Kidney epithelial cell (primary cell): ENCODE data around the gene TEX51. TPM values are rescaled to one million over a fixed set of nuclear protein-coding genes. Genes with fewer than 3 reads are reported as not detected.

Source experiments
- DNase-seq: peaks from one replicate; pipeline ENCODE4 v3.0.0-alpha.2; 2010; ENCODE audit warnings: low read depth
- H3K27me3 ChIP-seq: 2 replicates; pipeline ENCODE4 v1.6.0; 2011; ENCODE audit warnings: low read length; ENCODE audit not compliant: control insufficient read depth, insufficient read depth
- H3K36me3 ChIP-seq: 2 replicates; pipeline ENCODE4 v1.5.1; 2011; ENCODE audit warnings: low read length; ENCODE audit not compliant: control insufficient read depth, insufficient read depth
- H3K4me3 ChIP-seq: 2 replicates; pipeline ENCODE4 v1.5.1; 2011; ENCODE audit warnings: low read depth, mild to moderate bottlenecking, control low read depth, low read length
- total RNA-seq: library from RNA; depleted of rRNA; stranded (reverse); fragments of >200 nt; gene quantifications from 2 replicates; pipeline ENCODE4 v1.2.3, GENCODE V29; 2015
- TF ChIP-seq, protein P1 (sequence below): IDR thresholded peaks from 2 replicates; pipeline ENCODE4 v1.5.1; 2011; ENCODE audit warnings: mild to moderate bottlenecking, moderate library complexity, low read length, control low read depth, inconsistent platforms; ENCODE audit not compliant: insufficient read depth, poor library complexity, severe bottlenecking

The TEX51 gene
- total RNA-seq, 1 donor from 2014 or later = not detected

DNA sequence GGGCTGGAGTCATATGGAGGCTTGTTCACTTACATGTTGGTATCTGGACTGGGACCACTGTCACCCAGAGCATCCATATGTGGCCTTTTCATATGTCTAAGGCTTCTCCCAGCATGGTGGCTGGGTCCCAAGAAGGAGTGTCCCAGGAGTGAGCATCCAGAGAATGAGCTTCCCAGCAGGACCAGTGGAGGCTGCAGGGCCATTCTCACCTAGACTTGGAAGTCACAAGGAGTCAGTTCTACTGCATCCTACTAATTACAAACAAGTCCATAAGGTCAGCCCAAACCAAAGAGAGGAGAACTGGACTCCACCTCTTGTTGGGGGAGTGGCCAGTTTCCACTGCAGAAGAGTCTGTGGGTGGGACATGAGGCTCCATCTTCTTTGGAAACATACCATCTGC is 5.1 kb upstream of the TEX51 start:
- DNase-seq = no peak
- Histone ChIP-seq H3K27me3 (no peaks in the 10 kb centered on the region), H3K36me3 (no peaks in the 10 kb centered on the region), H3K4me3 (no peak overlapping the region)
- TF ChIP-seq, protein P1, sequence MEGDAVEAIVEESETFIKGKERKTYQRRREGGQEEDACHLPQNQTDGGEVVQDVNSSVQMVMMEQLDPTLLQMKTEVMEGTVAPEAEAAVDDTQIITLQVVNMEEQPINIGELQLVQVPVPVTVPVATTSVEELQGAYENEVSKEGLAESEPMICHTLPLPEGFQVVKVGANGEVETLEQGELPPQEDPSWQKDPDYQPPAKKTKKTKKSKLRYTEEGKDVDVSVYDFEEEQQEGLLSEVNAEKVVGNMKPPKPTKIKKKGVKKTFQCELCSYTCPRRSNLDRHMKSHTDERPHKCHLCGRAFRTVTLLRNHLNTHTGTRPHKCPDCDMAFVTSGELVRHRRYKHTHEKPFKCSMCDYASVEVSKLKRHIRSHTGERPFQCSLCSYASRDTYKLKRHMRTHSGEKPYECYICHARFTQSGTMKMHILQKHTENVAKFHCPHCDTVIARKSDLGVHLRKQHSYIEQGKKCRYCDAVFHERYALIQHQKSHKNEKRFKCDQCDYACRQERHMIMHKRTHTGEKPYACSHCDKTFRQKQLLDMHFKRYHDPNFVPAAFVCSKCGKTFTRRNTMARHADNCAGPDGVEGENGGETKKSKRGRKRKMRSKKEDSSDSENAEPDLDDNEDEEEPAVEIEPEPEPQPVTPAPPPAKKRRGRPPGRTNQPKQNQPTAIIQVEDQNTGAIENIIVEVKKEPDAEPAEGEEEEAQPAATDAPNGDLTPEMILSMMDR = no peak

DNA sequence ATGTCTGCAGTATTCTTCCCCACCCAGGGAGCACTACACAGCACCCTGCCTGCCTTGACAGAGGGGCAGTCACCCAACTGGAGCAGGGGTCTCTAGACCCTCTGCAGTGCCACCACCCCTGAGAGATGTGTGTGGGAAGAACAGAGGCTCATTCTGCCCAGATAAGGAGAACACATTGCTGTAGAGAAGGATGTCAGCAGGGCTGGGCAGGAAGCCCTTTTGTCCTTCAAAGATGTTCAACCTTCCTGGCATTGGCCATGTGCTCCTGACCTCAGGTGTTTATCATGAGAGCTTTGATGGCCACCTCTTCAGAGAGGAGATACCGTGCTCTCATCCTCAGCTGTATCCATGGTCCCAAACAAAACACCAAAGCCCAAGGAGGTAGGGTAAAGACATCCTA is 4.6 kb upstream of the TEX51 start:
- TF ChIP-seq, protein P1 = no peak
- DNase-seq = no peak
- H3K4me3 ChIP-seq = no peak overlapping the region
- no peaks in the 10 kb centered on the region for H3K36me3 ChIP-seq
- H3K27me3 ChIP-seq = no peaks in the 10 kb centered on the region

DNA sequence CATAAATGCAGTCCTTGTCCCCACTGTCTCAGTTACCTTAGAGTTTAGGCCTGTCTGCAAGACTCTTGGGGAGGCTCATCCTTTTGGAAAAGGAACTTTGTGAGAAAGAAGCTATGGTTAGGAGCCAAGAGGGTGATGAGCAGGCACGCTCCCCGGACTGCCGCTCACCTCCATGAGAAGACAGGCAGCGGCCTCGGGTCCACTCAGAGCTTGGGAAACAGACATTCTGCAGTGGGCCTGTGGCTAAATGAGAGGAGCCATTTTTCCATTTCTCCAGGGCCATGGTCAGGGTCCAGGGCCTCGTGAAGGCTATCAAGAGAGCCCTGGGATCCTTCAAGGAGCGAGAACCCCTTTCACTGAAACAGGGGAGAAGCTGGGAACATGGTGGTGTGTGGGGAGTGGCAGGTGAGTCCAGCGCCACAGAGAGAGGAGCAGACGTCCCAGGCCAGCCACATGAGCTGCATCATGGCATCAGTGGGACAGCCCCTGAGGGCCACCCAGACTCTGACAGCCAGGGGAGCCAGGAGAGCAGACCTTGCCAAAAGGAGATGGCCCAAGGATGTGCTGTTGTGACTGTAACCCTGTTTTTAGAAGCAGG is 4.0 kb upstream of the TEX51 start:
- TF ChIP-seq, protein P1 = no peak
- H3K4me3 ChIP-seq = no peak overlapping the region
- no peaks in the 10 kb centered on the region for H3K27me3 ChIP-seq
- no peaks in the 10 kb centered on the region for H3K36me3 ChIP-seq
- no peak for DNase-seq

DNA sequence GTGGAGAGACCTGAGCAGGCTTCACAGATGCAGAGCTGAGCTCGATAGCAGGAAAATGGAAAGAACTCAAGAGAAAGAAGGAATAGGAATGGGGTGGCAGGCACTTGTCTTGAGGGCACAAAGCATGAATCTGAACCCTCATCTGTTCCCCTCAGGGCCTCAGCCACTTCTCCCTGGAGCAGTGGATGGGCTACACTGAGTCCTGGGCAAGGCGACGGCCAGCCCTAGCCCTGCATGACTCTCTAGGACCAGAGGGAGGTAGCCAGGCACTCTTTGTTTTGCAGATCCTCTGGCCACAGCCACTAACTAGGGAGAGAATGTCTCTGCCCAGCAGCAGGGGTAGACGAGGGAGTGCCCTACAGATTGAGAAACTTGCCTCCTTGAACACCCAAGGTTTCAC is 3.4 kb upstream of the TEX51 start:
- H3K4me3 ChIP-seq = no peak overlapping the region
- no peaks in the 10 kb centered on the region for H3K36me3 ChIP-seq
- TF ChIP-seq, protein P1 = no peak
- H3K27me3 ChIP-seq = no peaks in the 10 kb centered on the region
- no peak for DNase-seq

DNA sequence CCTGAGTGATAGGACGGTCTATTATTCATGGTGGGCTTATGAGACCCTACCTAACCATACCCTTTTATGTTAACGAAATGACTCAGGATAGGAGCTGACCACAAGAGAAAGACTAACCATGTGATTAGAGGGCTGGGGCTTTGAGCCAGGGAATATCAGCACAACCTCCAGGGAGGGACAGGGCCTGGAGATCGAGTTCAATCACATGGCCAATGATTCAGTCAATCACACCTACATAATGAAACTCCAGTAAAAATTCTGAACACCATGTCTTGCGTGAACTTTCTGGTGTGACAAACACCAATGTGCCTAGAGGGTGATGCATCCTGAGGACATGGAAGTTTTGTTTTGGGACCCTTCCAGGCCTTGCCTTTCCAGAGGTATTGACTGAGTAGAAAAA is 2.2 kb upstream of the TEX51 start:
- TF ChIP-seq, protein P1 = no peak
- Histone ChIP-seq H3K27me3 (no peaks in the 10 kb centered on the region), H3K4me3 (no peak overlapping the region), H3K36me3 (no peaks in the 10 kb centered on the region)
- DNase-seq = no peak

DNA sequence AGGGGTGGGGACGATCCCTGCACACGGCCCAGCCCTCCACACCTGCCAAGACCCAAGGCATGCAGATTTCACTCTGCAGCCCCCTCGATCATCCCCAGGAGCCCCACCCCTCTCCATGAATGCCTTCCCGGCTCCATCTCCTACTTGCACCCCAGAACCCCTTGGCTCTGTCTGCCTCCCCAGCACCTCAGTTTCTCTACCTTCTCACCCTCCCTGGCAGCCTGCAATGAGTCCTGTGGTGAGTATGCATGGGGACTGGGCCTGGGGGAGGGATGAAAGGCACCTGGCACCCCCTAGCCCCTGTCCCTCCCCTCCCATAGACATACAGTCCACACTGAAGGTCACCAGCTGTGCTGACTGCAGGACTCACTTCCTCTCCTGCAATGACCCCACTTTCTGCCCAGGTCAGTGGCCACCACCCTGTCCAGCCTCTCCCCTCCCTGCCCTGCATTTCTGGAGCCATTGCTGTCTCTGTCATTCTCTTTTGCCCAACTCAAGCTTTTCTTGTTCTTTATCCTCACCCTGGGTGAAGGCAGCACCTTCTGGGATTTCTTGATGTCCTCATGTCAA is 1.0 kb downstream of the TEX51 start:
- no peak overlapping the region for H3K4me3 ChIP-seq
- H3K27me3 ChIP-seq = no peaks in the 10 kb centered on the region
- no peak for DNase-seq
- TF ChIP-seq, protein P1 = no peak
- H3K36me3 ChIP-seq = no peaks in the 10 kb centered on the region
